GM12878 (cell line): ENCODE results near the gene OGFOD2. TPM values are rescaled to one million over a fixed set of nuclear protein-coding genes. Genes with fewer than 3 reads are reported as not detected.
A peak's percentile ranks its signal among the peaks of the same experiment; 100 is the strongest.

ENCODE experiments used
- ATAC-seq: fragments of 200-7000 bp; cut with Tn5 transposase; 3 replicates; pipeline ENCODE4 v1.9.1; 2020; ENCODE audit warnings: mild to moderate bottlenecking, moderate library complexity
- BruUV-seq: library from RNA; stranded (reverse); fragments of 400-500 nt; replicated peaks from 2 replicates; lab custom pipeline; 2021; lab: Mats Ljungman, UMichigan
- CTCF ChIA-PET: fragments of 300-600 bp; sonication (Branson Sonifier 250); formaldehyde crosslinking; extraction: SDS; loops from one replicate; lab custom pipeline; 2021; ENCODE audit warnings: inconsistent platforms; lab: Yijun Ruan, JAX
- POLR2A ChIA-PET: fragments of 350-600 bp; formaldehyde crosslinking; extraction: SDS; loops from one replicate; lab custom pipeline; 2021; ENCODE audit warnings: inconsistent platforms; lab: Charles Lee
- RAD21 ChIA-PET: fragments of 300-600 bp; sonication (Branson Sonifier 250); formaldehyde crosslinking; loops from one replicate; lab custom pipeline; 2023; ENCODE audit warnings: antibody characterized with exemption; ENCODE audit not compliant: unreplicated experiment; lab: Charles Lee
- SMC1A ChIA-PET: fragments of 300-600 bp; sonication (Branson Sonifier 250); formaldehyde crosslinking; loops from one replicate; lab custom pipeline; 2023; ENCODE audit not compliant: unreplicated experiment, uncharacterized antibody; lab: Charles Lee
- DNase-seq: peaks from one replicate; pipeline ENCODE4 v3.0.0-alpha.2; 2011; ENCODE audit warnings: low read depth, low spot score
- FAIRE-seq: peaks from 3 replicates; lab custom pipeline; 2011; peaks lifted over from hg19 to GRCh38; lab: Jason Lieb, UNC
- H2AFZ ChIP-seq: 2 replicates; pipeline ENCODE4 v1.6.0; 2011; ENCODE audit warnings: low read depth, low read length, control low read depth; ENCODE audit not compliant: control insufficient read depth
- H3K27ac ChIP-seq: 2 replicates; pipeline ENCODE4 v1.5.1; 2011; ENCODE audit warnings: control low read depth; ENCODE audit not compliant: control insufficient read depth, insufficient read depth
- H3K27me3 ChIP-seq, 2 experiments: replicated peaks in 1 of 2; 2 replicates each; pipeline versions ENCODE4 v1.6.0 to v1.6.1; 2011; ENCODE audit warnings: low read length in 1 of 2; ENCODE audit not compliant: control insufficient read depth in 2 of 2, insufficient read depth in 2 of 2
- H3K36me3 ChIP-seq, 2 experiments: 2 replicates each; pipeline ENCODE4 v1.5.1; 2011; ENCODE audit warnings: low read length in 1 of 2; ENCODE audit not compliant: control insufficient read depth in 2 of 2, insufficient read depth in 2 of 2
- H3K4me1 ChIP-seq: 2 replicates; pipeline ENCODE4 v1.6.1; 2011; ENCODE audit warnings: mild to moderate bottlenecking, low read length, moderate library complexity, mixed read lengths; ENCODE audit not compliant: control insufficient read depth, insufficient read depth
- H3K4me2 ChIP-seq: 2 replicates; pipeline ENCODE4 v1.6.0; 2011; ENCODE audit warnings: control low read depth; ENCODE audit not compliant: control insufficient read depth, insufficient read depth
- H3K4me3 ChIP-seq: fragments of 200-600 bp; sonication (generic); 2 replicates; pipeline ENCODE4 v1.5.1; 2016
- H3K79me2 ChIP-seq: 2 replicates; pipeline ENCODE4 v1.6.0; 2011; ENCODE audit warnings: low read length; ENCODE audit not compliant: control insufficient read depth, insufficient read depth
- H3K9ac ChIP-seq: 2 replicates; pipeline ENCODE4 v1.8.0; 2011; ENCODE audit warnings: low read length, control low read depth, mixed read lengths; ENCODE audit not compliant: control insufficient read depth, insufficient read depth
- H3K9me3 ChIP-seq: replicated peaks from 3 replicates; pipeline ENCODE4 v1.5.1; 2011; ENCODE audit warnings: mild to moderate bottlenecking, low read length; ENCODE audit not compliant: control insufficient read depth, insufficient read depth
- H4K20me1 ChIP-seq: 2 replicates; pipeline ENCODE4 v1.6.0; 2011; ENCODE audit not compliant: control insufficient read depth, insufficient read depth
- CBX3 ChIP-seq: fragments of 200-600 bp; sonication (generic); IDR thresholded peaks from 2 replicates; pipeline ENCODE4 v1.6.1; 2016; ENCODE audit warnings: low read depth, borderline replicate concordance
- HDAC6 ChIP-seq: fragments of 200-600 bp; sonication (generic); IDR thresholded peaks from one replicate; pipeline ENCODE4 v1.8.0; 2017; ENCODE audit warnings: antibody characterized with exemption; ENCODE audit not compliant: unreplicated experiment
- KLF5 ChIP-seq: fragments of 450-650 bp; IDR thresholded peaks from 2 replicates; pipeline ENCODE4 v1.6.1; 2014; ENCODE audit warnings: mild to moderate bottlenecking; ENCODE audit not compliant: partially characterized antibody
- POLR2A ChIP-seq: IDR thresholded peaks from 2 replicates; pipeline ENCODE4 v1.6.1; 2011; ENCODE audit warnings: low read depth, mild to moderate bottlenecking, low read length
- RB1 ChIP-seq: fragments of 450-650 bp; formaldehyde crosslinking; IDR thresholded peaks from 2 replicates; pipeline ENCODE4 v1.6.1; 2017; ENCODE audit warnings: mild to moderate bottlenecking, borderline replicate concordance
- SIN3A ChIP-seq: IDR thresholded peaks from 2 replicates; pipeline ENCODE4 v1.6.1; 2012; ENCODE audit warnings: low read depth, low read length, improper control_type of control experiment
- STAT1 ChIP-seq: fragments of 450-650 bp; conservative IDR thresholded peaks from 2 replicates; pipeline ENCODE4 v1.6.1; 2014; ENCODE audit warnings: antibody characterized with exemption, mild to moderate bottlenecking
- STAT3 ChIP-seq: IDR thresholded peaks from 2 replicates; pipeline ENCODE4 v1.6.1; 2011; ENCODE audit warnings: low read depth, low read length, improper control_type of control experiment
- TARDBP ChIP-seq: IDR thresholded peaks from 2 replicates; pipeline ENCODE4 v1.6.1; 2016; ENCODE audit warnings: borderline replicate concordance
- WRNIP1 ChIP-seq: IDR thresholded peaks from 2 replicates; pipeline ENCODE4 v1.6.1; 2011; ENCODE audit warnings: low read depth, low read length, improper control_type of control experiment, borderline replicate concordance
- YBX1 ChIP-seq: fragments of 450-650 bp; IDR thresholded peaks from 2 replicates; pipeline ENCODE4 v1.6.1; 2016; ENCODE audit warnings: antibody characterized with exemption
- ZBED1 ChIP-seq: IDR thresholded peaks from 2 replicates; pipeline ENCODE4 v1.6.1; 2016; ENCODE audit warnings: borderline replicate concordance
- WGBS: methylation state at CpG from one replicate; pipeline ENCODE4 v1.1.6; 2016; ENCODE audit warnings: low lambda C conversion rate; ENCODE audit not compliant: insufficient replicate concordance, insufficient coverage; ENCODE audit errors: missing lambda C conversion rate; 5-methylcytosine and 5-hydroxymethylcytosine counted together
- in situ Hi-C: fragments of 300-500 bp; cut with MboI; formaldehyde crosslinking; loops from 9 replicates; pipeline ENCODE4 v1.14.3; 2018; ENCODE audit warnings: mixed read lengths
- intact Hi-C: fragments of 100-400 bp; cut with micrococcal nuclease; formaldehyde crosslinking; loops from one replicate; pipeline ENCODE4 v1.14.2; 2022; ENCODE audit not compliant: unreplicated experiment
- polyA plus RNA-seq, 11 experiments: library from polyadenylated mRNA; depleted of rRNA in 4 of 11; unstranded in 6 of 11; stranded (reverse) in 5 of 11; fragments of >200 nt; fragmentation: Nextera tagmentation in 4 of 11; fragmentation: Illumina TruSeq in 1 of 11; extraction: Ambion mirVana in 4 of 11; extraction: Trizol in 1 of 11; gene quantifications; 1 replicate in 1 of 11; 2 replicates in 10 of 11; pipeline versions ENCODE4 v1.2.1 to v1.2.3, GENCODE V29; 2011 to 2016; ENCODE audit warnings: inconsistent platforms in 2 of 11, missing spikeins in 2 of 11, low read depth in 1 of 11
- total RNA-seq, 4 experiments: library from RNA; depleted of rRNA in 3 of 4; stranded (reverse); fragments of >200 nt in 3 of 4; fragmentation: Illumina TruSeq in 1 of 4; extraction: Trizol in 1 of 4; gene quantifications; 2 replicates each; pipeline versions ENCODE4 v1.2.1 to v1.2.3, GENCODE V29; 2013 to 2021
- TF ChIP-seq, protein P1 (sequence below): IDR thresholded peaks from 2 replicates; pipeline ENCODE4 v1.6.1; 2011; ENCODE audit warnings: low read depth, mild to moderate bottlenecking, low read length, moderate library complexity, borderline replicate concordance; ENCODE audit errors: extremely low read depth
- TF ChIP-seq, protein P2 (sequence below): IDR thresholded peaks from 2 replicates; pipeline ENCODE4 v1.6.1; 2012; ENCODE audit warnings: low read depth, low read length, improper control_type of control experiment
- TF ChIP-seq, protein P3 (sequence below): fragments of 450-650 bp; IDR thresholded peaks from 2 replicates; pipeline ENCODE4 v1.6.1; 2014; ENCODE audit warnings: mild to moderate bottlenecking
- TF ChIP-seq, protein P4 (sequence below): IDR thresholded peaks from 2 replicates; pipeline ENCODE4 v1.6.1; 2012; ENCODE audit warnings: low read length, inconsistent platforms

Gene OGFOD2
- total and polyA plus RNA-seq, 10 of the 15 experiments (the other 5 are each of a cell fraction or from before 2014, with no cell fraction given): 0.93 to 29.2 (median 16.3) TPM

DNA sequence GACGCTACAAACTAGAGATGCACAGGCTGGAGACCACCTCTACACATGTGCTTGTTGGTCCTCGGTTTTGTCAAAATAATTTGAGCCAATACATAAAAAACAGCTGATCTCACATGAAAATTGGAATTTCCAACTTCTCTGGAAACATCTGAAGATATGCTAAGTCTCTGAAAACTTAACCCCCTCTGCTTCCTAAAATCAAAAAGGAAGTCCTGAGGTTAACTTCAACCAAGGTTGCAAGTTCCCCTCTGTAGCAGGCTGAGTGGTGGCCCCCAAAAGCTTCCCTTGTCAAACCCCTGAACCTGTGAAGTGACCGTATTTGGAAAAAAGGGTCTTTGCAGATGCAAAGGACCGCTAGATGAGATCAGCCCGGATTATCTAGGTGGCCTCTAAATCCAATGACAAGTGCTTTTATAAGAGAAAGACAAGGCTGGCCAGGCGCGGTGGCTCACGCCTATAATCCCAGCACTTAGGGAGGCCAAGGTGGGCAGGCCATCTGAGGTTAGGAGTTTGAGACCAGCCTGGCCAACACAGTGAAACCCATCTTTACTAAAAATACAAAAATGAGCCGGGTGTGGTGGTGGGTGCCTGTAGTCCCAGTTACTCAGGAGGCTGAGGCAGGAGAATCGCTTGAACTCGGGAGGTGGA is 47.2 kb upstream of the OGFOD2 start:
- BruUV-seq: no TSS peak
- RAD21 ChIA-PET: interaction anchor here (0.7 to 1.8 kb wide), 3 partner anchors 19 to 68 kb away, joined by 3 to 9 read pairs (median 6); no protein-coding TSS in a partner anchor
- ATAC-seq: no peak

More for the DNA sequence above, 47.2 kb upstream of the OGFOD2 start:
- Histone ChIP-seq H3K4me3 (no peak overlapping the region), H3K4me2 (no peak overlapping the region), H3K36me3 (no peaks in the 10 kb centered on the region), H3K79me2 (no peaks in the 10 kb centered on the region), H3K4me1 (peaks cover 31% of the 10 kb centered on the region), H3K9ac (no peak overlapping the region), H3K27ac (peak overlapping the region; percentile 47; the same call in 1 of the 2 replicates), H4K20me1 (no peaks in the 10 kb centered on the region), H3K9me3 (no peaks in the 10 kb centered on the region; the same call in 2 of the 3 replicates), H3K27me3 (no peaks in the 10 kb centered on the region), H2AFZ (no peak overlapping the region)
- in situ Hi-C loops: no loop called here
- intact Hi-C loops: no loop called here
- WGBS: 78% methylated on average over 11 of the region's 11 CpGs
- TF ChIP-seq STAT3 (no peak), SIN3A (no peak), CBX3 (no peak), HDAC6 (no peak), STAT1 (no peak), KLF5 (no peak), TARDBP (no peak), YBX1 (no peak), ZBED1 (no peak), WRNIP1 (no peak), POLR2A (no peak), RB1 (no peak)
- TF ChIP-seq, protein P1, sequence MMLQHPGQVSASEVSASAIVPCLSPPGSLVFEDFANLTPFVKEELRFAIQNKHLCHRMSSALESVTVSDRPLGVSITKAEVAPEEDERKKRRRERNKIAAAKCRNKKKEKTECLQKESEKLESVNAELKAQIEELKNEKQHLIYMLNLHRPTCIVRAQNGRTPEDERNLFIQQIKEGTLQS: no peak
- TF ChIP-seq, protein P2, sequence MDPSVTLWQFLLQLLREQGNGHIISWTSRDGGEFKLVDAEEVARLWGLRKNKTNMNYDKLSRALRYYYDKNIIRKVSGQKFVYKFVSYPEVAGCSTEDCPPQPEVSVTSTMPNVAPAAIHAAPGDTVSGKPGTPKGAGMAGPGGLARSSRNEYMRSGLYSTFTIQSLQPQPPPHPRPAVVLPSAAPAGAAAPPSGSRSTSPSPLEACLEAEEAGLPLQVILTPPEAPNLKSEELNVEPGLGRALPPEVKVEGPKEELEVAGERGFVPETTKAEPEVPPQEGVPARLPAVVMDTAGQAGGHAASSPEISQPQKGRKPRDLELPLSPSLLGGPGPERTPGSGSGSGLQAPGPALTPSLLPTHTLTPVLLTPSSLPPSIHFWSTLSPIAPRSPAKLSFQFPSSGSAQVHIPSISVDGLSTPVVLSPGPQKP: no peak
- TF ChIP-seq, protein P3, sequence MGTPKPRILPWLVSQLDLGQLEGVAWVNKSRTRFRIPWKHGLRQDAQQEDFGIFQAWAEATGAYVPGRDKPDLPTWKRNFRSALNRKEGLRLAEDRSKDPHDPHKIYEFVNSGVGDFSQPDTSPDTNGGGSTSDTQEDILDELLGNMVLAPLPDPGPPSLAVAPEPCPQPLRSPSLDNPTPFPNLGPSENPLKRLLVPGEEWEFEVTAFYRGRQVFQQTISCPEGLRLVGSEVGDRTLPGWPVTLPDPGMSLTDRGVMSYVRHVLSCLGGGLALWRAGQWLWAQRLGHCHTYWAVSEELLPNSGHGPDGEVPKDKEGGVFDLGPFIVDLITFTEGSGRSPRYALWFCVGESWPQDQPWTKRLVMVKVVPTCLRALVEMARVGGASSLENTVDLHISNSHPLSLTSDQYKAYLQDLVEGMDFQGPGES: no peak
- TF ChIP-seq, protein P4, sequence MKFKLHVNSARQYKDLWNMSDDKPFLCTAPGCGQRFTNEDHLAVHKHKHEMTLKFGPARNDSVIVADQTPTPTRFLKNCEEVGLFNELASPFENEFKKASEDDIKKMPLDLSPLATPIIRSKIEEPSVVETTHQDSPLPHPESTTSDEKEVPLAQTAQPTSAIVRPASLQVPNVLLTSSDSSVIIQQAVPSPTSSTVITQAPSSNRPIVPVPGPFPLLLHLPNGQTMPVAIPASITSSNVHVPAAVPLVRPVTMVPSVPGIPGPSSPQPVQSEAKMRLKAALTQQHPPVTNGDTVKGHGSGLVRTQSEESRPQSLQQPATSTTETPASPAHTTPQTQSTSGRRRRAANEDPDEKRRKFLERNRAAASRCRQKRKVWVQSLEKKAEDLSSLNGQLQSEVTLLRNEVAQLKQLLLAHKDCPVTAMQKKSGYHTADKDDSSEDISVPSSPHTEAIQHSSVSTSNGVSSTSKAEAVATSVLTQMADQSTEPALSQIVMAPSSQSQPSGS: no peak
- ChIA-PET SMC1A (interaction anchor here (0.6 to 2.2 kb wide), 6 partner anchors 13 to 41 kb away, joined by 3 to 14 read pairs (median 4); no protein-coding TSS in a partner anchor), POLR2A (no interaction called here), CTCF (interaction anchor here (1.3 kb wide), 1 partner anchor 37 kb away, joined by 3 read pairs; no protein-coding TSS in a partner anchor)
- DNase-seq: no peak
- FAIRE-seq: peak; percentile 49
